ENCODE data around the gene ISG20L2.

ISG20L2 gene

DNA sequence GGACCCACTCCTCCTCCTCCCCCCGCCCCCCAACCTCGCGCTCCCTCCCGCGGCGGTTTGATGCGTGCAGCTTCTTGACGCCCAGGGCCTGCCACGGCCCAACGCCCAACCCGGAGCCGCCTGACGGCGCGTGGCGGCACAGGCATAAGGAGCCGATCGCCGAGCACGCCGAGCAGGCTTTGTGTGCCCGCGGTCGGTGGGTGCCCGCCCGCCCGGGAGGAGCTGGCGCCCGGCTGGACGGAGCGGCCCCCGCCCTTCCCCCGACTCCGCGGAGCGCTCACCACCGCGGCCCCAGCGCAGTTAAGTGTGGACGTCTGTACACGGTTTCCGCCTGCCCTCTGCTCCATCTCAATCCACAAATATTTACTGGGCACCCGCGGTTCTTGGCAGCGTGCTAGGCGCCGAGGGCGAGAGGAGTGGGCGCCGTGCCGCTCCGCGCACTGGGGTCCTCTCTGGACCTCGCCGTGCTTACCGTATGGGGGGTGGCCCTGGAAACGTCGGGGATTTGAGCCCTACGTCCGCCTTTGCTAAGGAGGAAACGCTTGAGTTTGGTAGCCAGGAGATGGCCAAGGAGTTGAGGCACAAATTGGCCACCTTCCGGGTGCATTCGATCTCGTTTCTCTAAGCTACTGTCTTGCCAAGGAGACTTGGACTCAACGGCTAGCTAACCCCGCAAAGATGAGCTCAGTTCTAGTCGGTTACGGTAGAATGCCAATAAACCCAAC is 23.4 kb upstream of the ISG20L2 start:
- TF ChIP-seq CTCF (IDR thresholded peaks at IDR 0.05; ENCODE audit: insufficient read depth, missing control alignments): no peak
- FAIRE-seq: no peak
- peak; percentile 96 for DNase-seq (ENCODE audit: insufficient read length, low spot score)

DNA sequence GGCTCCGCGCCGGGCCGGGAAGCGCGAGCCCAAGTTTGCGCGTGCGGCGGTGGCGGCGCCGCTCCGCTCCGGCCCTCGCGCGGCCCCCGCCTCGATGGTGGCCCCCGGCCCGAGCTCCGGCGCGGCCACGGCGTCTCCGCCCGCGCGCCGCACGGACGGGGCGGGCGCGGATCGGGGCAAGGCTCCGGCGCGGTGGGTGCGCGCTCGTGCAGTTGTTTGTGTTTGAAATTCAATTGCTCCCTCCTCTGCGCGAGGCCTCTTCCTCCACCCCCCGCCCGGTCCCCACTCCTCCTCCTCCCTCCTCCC is 22.8 kb upstream of the ISG20L2 start, which contains the start of gene HDGF:
Gene HDGF, minus strand, starts transcription at position 225 of the 306 bp plus-strand sequence. CDS start 246 bp downstream, outside the sequence.
- TF ChIP-seq CTCF (IDR thresholded peaks at IDR 0.05; ENCODE audit: insufficient read depth, missing control alignments): no peak
- DNase-seq (ENCODE audit: insufficient read length, low spot score): no peak
- FAIRE-seq: no peak

DNA sequence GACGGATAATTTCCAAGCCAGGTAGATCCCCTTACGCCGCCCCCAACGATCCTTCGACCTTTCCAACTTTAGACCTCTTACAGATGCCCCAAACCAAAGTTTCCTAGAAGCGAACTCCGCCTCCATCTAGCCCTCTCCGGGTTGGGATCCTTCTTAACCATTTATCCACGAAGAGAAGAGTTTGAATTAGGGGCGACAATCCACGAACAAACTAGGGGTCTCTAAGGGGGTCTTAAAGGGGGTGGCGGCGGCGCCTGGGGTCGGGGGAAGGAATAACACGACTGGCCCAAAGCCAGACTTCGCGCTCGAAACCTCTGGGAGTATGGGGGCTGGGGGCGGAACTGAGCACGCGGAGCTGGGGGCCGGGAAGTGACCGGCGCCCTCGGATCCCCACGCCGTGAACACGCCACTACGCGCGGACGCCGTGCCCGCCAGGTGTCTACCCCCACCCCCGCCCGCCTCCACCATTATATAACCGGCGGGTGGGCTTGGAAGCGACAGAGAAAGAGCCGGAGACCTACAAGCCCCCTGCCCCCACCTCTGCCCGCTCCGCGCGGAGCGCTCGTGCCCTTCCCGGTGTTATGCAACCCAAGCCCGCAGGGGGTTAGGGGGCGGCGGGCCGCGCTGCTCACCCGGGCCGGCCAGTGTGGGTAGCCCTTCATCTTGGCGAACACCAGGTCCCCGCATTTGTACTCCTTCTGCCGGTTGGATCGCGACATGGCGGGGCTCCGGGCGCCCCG is 22.3 kb upstream of the ISG20L2 start:
- TF ChIP-seq CTCF (IDR thresholded peaks at IDR 0.05; ENCODE audit: insufficient read depth, missing control alignments): no peak
- DNase-seq (ENCODE audit: insufficient read length, low spot score) (peak; percentile 9), FAIRE-seq (no peak)

DNA sequence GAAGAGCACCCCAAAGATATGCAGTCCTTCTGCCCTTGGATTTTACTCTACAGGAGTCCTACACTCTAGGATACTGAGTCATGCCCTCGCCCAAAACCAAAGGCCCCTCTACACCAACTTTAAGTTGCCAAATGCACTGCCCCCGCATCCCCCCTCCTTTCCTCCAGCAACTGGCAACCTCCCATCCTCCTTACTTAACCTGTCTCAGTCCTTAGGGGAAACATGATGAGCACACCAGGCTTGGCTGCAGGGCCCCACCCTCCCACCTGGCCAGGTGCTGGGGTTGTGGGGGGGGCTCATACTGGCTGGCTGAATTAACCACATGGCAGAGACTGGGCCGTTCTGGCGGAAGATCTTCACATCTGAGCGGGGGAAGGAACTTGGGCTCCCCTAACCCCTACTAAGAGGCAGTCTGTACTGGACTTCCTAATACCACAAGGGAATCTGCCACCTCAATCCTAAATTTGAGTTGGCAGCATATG is 21.7 kb upstream of the ISG20L2 start:
- no peak for FAIRE-seq

DNA sequence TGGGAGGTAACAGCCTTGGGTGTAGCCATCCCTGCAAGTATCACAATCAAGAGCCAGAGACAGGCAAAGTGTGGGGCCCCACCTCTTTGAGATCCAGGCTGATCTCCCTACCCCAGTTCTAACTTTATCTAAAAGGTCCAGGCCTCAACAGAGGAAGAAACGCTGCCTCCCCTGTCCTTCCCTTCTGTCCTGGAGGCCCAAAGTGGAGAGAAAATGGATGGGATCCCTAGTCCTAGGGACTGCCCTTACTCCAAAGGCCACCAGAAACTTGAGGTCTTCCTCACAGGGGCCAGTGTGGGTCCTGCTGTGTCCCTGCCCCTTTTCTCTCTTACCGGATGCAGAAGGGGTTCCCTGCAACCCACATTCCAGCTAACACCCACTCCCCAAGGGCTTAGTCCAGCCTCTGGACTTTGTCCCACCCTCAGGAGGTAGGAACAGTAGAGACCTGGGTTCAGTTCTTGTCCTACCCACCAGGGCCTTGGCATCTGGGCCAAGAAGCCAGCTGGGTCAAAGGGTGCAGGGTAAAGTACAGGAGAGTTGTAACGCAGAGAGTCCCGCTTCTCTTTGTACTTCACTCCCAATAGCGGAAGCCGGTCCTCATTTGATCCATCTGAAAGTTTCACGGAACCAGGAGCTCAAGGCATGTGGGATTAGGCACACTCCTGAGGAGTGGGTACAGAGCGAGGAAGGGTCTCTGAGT is 21.0 kb upstream of the ISG20L2 start:
- FAIRE-seq: no peak
- TF ChIP-seq CTCF (IDR thresholded peaks at IDR 0.05; ENCODE audit: insufficient read depth, missing control alignments): no peak
- peak; percentile 6 for DNase-seq (ENCODE audit: insufficient read length, low spot score)

More for the DNA sequence above, 21.7 kb upstream of the ISG20L2 start:
- TF ChIP-seq CTCF (IDR thresholded peaks at IDR 0.05; ENCODE audit: insufficient read depth, missing control alignments): no peak
- DNase-seq (ENCODE audit: insufficient read length, low spot score): peak; percentile 5

GRCh38 chr1:156748670-156749418 is 20.3 kb upstream of the ISG20L2 start:
- no peak for FAIRE-seq
- DNase-seq (ENCODE audit: insufficient read length, low spot score): peak; percentile 16
- TF ChIP-seq CTCF (IDR thresholded peaks at IDR 0.05; ENCODE audit: insufficient read depth, missing control alignments): no peak
